Mesenchymal stem cell (in vitro differentiated cells and primary cell): Measurements from ENCODE around the gene MAN2A1.

Experiments
- DNase-seq: peaks from one replicate; pipeline ENCODE4 v3.0.0-alpha.2; 2013
- H2AFZ ChIP-seq: one replicate; pipeline ENCODE4 v1.6.1; 2013; ENCODE audit warnings: low read depth, mild to moderate bottlenecking, control low read depth, inconsistent platforms, low read length, moderate library complexity
- H2AK5ac ChIP-seq: 2 replicates; pipeline ENCODE4 v1.6.1; 2013; ENCODE audit warnings: low read length, moderate library complexity, mild to moderate bottlenecking, inconsistent platforms; ENCODE audit not compliant: severe bottlenecking
- H2BK120ac ChIP-seq: one replicate; pipeline ENCODE4 v1.6.1; 2013; ENCODE audit warnings: low read depth, mild to moderate bottlenecking, inconsistent platforms, low read length, moderate library complexity
- H2BK12ac ChIP-seq, 2 experiments: one replicate each; pipeline ENCODE4 v1.6.1; 2013; ENCODE audit warnings: inconsistent platforms in 2 of 2, low read length in 2 of 2, mild to moderate bottlenecking in 2 of 2, moderate library complexity in 2 of 2, control low read depth in 1 of 2
- H2BK15ac ChIP-seq: one replicate; pipeline ENCODE4 v1.6.1; 2013; ENCODE audit warnings: mild to moderate bottlenecking, low read depth, inconsistent platforms; ENCODE audit not compliant: poor library complexity, severe bottlenecking
- H2BK5ac ChIP-seq: 2 replicates; pipeline ENCODE4 v1.6.1; 2013; ENCODE audit warnings: low read depth, mild to moderate bottlenecking, low read length, control low read depth, inconsistent platforms; ENCODE audit not compliant: poor library complexity, severe bottlenecking
- H3K14ac ChIP-seq, 2 experiments: one replicate each; pipeline ENCODE4 v1.6.1; 2013; ENCODE audit warnings: inconsistent platforms in 2 of 2, low read length in 2 of 2, control low read depth in 1 of 2, mild to moderate bottlenecking in 1 of 2, moderate library complexity in 1 of 2
- H3K18ac ChIP-seq, 2 experiments: one replicate each; pipeline ENCODE4 v1.6.1; 2013; ENCODE audit warnings: inconsistent platforms in 2 of 2, low read length in 2 of 2, control low read depth in 1 of 2, low read depth in 1 of 2, mild to moderate bottlenecking in 1 of 2
- H3K23ac ChIP-seq, 2 experiments: one replicate each; pipeline ENCODE4 v1.6.1; 2013; ENCODE audit warnings: inconsistent platforms in 2 of 2, low read length in 2 of 2, mild to moderate bottlenecking in 2 of 2, moderate library complexity in 2 of 2, control low read depth in 1 of 2
- H3K27ac ChIP-seq: 2 replicates; pipeline ENCODE4 v1.5.1; 2013; ENCODE audit warnings: mild to moderate bottlenecking, moderate library complexity, low read length, control low read depth, inconsistent platforms; ENCODE audit not compliant: poor library complexity, severe bottlenecking
- H3K27me3 ChIP-seq, 2 experiments: 2 replicates each; pipeline versions ENCODE4 v1.6.1 to v1.7.0; 2013; ENCODE audit warnings: low read length in 2 of 2, mild to moderate bottlenecking in 2 of 2, moderate library complexity in 2 of 2, control low read depth in 1 of 2, inconsistent platforms in 1 of 2; ENCODE audit not compliant: control insufficient read depth in 1 of 2, insufficient read depth in 1 of 2
- H3K36me3 ChIP-seq, 2 experiments: 2 replicates each; pipeline versions ENCODE4 v1.6.1 to v1.7.0; 2013; ENCODE audit warnings: low read length in 2 of 2, control low read depth in 1 of 2, inconsistent platforms in 1 of 2, low read depth in 1 of 2, mild to moderate bottlenecking in 1 of 2; ENCODE audit not compliant: insufficient read depth in 2 of 2, control insufficient read depth in 1 of 2
- H3K4ac ChIP-seq, 2 experiments: one replicate each; pipeline ENCODE4 v1.6.1; 2013; ENCODE audit warnings: inconsistent platforms in 2 of 2, low read length in 2 of 2, mild to moderate bottlenecking in 2 of 2, moderate library complexity in 2 of 2, control low read depth in 1 of 2, low read depth in 1 of 2
- H3K4me1 ChIP-seq: 2 replicates; pipeline ENCODE4 v1.6.1; 2013; ENCODE audit warnings: low read depth, low read length, control low read depth; ENCODE audit not compliant: control insufficient read depth, insufficient read depth
- H3K4me2 ChIP-seq: 2 replicates; pipeline ENCODE4 v1.6.1; 2013; ENCODE audit warnings: low read length, mild to moderate bottlenecking, inconsistent platforms; ENCODE audit not compliant: poor library complexity, severe bottlenecking
- H3K4me3 ChIP-seq, 2 experiments: 2 replicates each; pipeline versions ENCODE4 v1.5.1 to v1.7.0; 2013; ENCODE audit warnings: low read length in 2 of 2, mild to moderate bottlenecking in 2 of 2, control low read depth in 1 of 2, low read depth in 1 of 2; ENCODE audit not compliant: insufficient read depth in 1 of 2
- H3K79me1 ChIP-seq: replicated peaks from 2 replicates; pipeline ENCODE4 v1.6.1; 2013; ENCODE audit warnings: mild to moderate bottlenecking, control low read depth, low read length, inconsistent platforms; ENCODE audit not compliant: poor library complexity, severe bottlenecking
- H3K9ac ChIP-seq: 2 replicates; pipeline ENCODE4 v1.7.0; 2013; ENCODE audit warnings: mild to moderate bottlenecking, low read length, moderate library complexity
- H3K9me3 ChIP-seq: 2 replicates; pipeline ENCODE4 v1.7.0; 2013; ENCODE audit warnings: mild to moderate bottlenecking, low read length; ENCODE audit not compliant: control insufficient read depth
- H4K8ac ChIP-seq: one replicate; pipeline ENCODE4 v1.6.1; 2013; ENCODE audit warnings: inconsistent platforms, mild to moderate bottlenecking, low read length, moderate library complexity
- H4K91ac ChIP-seq: one replicate; pipeline ENCODE4 v1.6.1; 2013; ENCODE audit warnings: mild to moderate bottlenecking, low read length, inconsistent platforms
- WGBS: methylation state at CpG from one replicate; pipeline ENCODE4 v1.1.7; 2013; ENCODE audit warnings: mixed read lengths; 5-methylcytosine and 5-hydroxymethylcytosine counted together

The MAN2A1 gene

GRCh38 chr5:109708813-109709212 lies 19.1 kb downstream of the MAN2A1 start:
- Histone ChIP-seq H2BK15ac (no peak overlapping the region), H2BK12ac (no peak overlapping the region), H3K36me3 (peaks cover 0 to 3% of the 10 kb centered on the region in 2 experiments), H3K27me3 (no peaks in the 10 kb centered on the region), H4K91ac (no peak overlapping the region), H2AK5ac (no peak overlapping the region), H3K18ac (no peak overlapping the region), H2BK5ac (no peak overlapping the region), H3K27ac (no peak overlapping the region), H3K9ac (no peak overlapping the region), H3K79me1 (peaks cover 18% of the 10 kb centered on the region), H3K14ac (no peak overlapping the region), H2BK120ac (no peak overlapping the region), H3K4me1 (peaks cover 2% of the 10 kb centered on the region), H3K4me3 (no peak overlapping the region), H3K23ac (no peak overlapping the region), H3K9me3 (no peaks in the 10 kb centered on the region), H4K8ac (no peak overlapping the region), H2AFZ (no peak overlapping the region), H3K4ac (no peak overlapping the region), H3K4me2 (no peak overlapping the region)
- no peak for DNase-seq
- WGBS, result 100% methylated on average over 2 of the region's 2 CpGs

DNA sequence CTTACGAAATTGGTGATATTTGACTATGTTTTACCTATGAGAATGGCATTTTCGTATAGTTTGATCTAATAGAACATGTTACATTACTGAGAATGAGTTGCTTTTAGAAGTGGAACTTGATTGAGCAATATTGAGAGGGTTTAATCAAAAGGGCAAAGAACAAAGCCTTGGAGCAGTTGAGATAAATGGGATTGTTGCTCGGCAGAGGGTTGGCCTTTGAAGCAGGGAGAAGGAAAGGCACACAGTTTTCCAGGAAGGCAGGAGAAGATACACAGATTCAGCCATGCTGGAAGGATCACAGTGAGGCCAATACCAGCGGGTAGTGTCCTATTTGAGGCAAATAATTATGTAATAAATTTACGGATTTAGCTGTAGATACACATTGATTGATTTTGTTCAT lies 19.5 kb downstream of the MAN2A1 start:
- no peak overlapping the region for H3K23ac ChIP-seq
- H3K18ac ChIP-seq, result no peak overlapping the region
- no peak overlapping the region for H4K8ac ChIP-seq
- H3K4me3 ChIP-seq, result no peak overlapping the region
- no peak for DNase-seq
- H3K79me1 ChIP-seq, result peaks cover 15% of the 10 kb centered on the region
- no peak overlapping the region for H2BK5ac ChIP-seq
- no peak overlapping the region for H3K4me2 ChIP-seq
- no peak overlapping the region for H2BK12ac ChIP-seq
- H2AK5ac ChIP-seq, result no peak overlapping the region
- no peak overlapping the region for H4K91ac ChIP-seq
- peaks cover 0 to 3% of the 10 kb centered on the region in 2 experiments for H3K36me3 ChIP-seq
- no peak overlapping the region for H3K14ac ChIP-seq
- no peak overlapping the region for H3K4ac ChIP-seq
- no peak overlapping the region for H3K9ac ChIP-seq
- 95% methylated on average over 5 of the region's 5 CpGs for WGBS
- no peaks in the 10 kb centered on the region for H3K4me1 ChIP-seq
- no peak overlapping the region for H2BK120ac ChIP-seq
- no peaks in the 10 kb centered on the region for H3K9me3 ChIP-seq
- H2AFZ ChIP-seq, result no peak overlapping the region
- no peak overlapping the region for H3K27ac ChIP-seq
- no peaks in the 10 kb centered on the region for H3K27me3 ChIP-seq
- H2BK15ac ChIP-seq, result no peak overlapping the region

DNA sequence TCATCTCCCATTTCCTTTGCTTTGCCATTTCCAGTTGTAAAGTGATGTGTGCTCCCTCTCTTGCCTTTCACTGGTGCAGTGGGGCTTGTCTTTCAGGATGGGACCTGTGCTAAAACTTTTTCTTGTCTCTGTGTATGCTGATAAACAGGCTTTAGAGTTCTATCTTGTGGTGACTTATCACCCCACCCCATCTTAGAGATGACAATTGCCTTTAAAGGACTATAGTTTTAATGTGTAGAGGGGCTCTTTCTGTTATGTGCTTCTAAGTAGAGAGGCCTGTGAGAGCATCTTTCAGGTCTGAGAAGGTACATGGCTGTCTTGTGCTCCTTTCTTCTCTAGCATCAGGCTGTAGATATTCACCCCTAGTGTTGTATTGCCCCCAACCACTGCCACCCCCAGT lies 21.9 kb downstream of the MAN2A1 start:
- Histone ChIP-seq H3K4ac (no peak overlapping the region), H2BK5ac (no peak overlapping the region), H2AK5ac (no peak overlapping the region), H3K27ac (no peak overlapping the region), H3K36me3 (peaks cover 3 to 8% of the 10 kb centered on the region in 2 experiments), H2AFZ (no peak overlapping the region), H3K4me1 (no peaks in the 10 kb centered on the region), H4K91ac (no peak overlapping the region), H3K4me2 (no peak overlapping the region), H3K9ac (no peak overlapping the region), H2BK120ac (no peak overlapping the region), H3K9me3 (no peaks in the 10 kb centered on the region), H3K23ac (no peak overlapping the region), H3K14ac (no peak overlapping the region), H2BK15ac (no peak overlapping the region), H3K4me3 (no peak overlapping the region), H3K18ac (no peak overlapping the region), H4K8ac (no peak overlapping the region), H3K79me1 (peaks cover 16% of the 10 kb centered on the region), H2BK12ac (no peak overlapping the region), H3K27me3 (no peaks in the 10 kb centered on the region)
- DNase-seq, result no peak

- Histone ChIP-seq H3K9me3 (no peaks in the 10 kb centered on the region), H3K36me3 (peaks cover 2 to 23% of the 10 kb centered on the region in 2 experiments), H2AFZ (no peak overlapping the region), H3K4me3 (peak overlapping the region in 1 of 2 experiments; percentile 23), H2BK120ac (no peak overlapping the region), H3K23ac (no peak overlapping the region), H3K14ac (no peak overlapping the region), H3K18ac (no peak overlapping the region), H3K79me1 (peaks cover 14% of the 10 kb centered on the region), H2AK5ac (no peak overlapping the region), H3K4ac (no peak overlapping the region), H3K4me2 (no peak overlapping the region), H3K9ac (peak overlapping the region; percentile 66), H2BK12ac (no peak overlapping the region), H3K27ac (no peak overlapping the region), H3K4me1 (no peaks in the 10 kb centered on the region), H2BK15ac (no peak overlapping the region), H4K91ac (no peak overlapping the region), H2BK5ac (no peak overlapping the region), H3K27me3 (no peaks in the 10 kb centered on the region), H4K8ac (no peak overlapping the region)
- no peak for DNase-seq
- 100% methylated on average over 3 of the region's 3 CpGs for WGBS
Measured at GRCh38 chr5:109713453-109713852, 23.7 kb downstream of the MAN2A1 start.
